ENCODE measurements around the gene ARHGAP21. TPM values are rescaled to one million over a fixed set of nuclear protein-coding genes. Genes with fewer than 3 reads are reported as not detected.

Gene ARHGAP21
- total and polyA plus RNA-seq, 2 donors: 33.7 to 233 TPM

- WGBS: 84% methylated on average over 5 of the region's 5 CpGs
- DNase-seq (ENCODE audit: extremely low spot score): no peak
- no peaks in the 10 kb centered on the region for H3K4me1 ChIP-seq (ENCODE audit: insufficient read depth)
- no peak overlapping the region for H3K27ac ChIP-seq (ENCODE audit: low read depth)
- no peak overlapping the region for H3K4me3 ChIP-seq (ENCODE audit: low read depth, low read length)
- no peaks in the 10 kb centered on the region for H3K36me3 ChIP-seq (ENCODE audit: insufficient read depth)
Measured at GRCh38 chr10:24694086-24694485, 29.6 kb downstream of the ARHGAP21 start.

GRCh38 chr10:24690961-24691512 is 32.6 kb downstream of the ARHGAP21 start:
- 50% methylated on average over 4 of the region's 4 CpGs for WGBS

GRCh38 chr10:24685958-24686540 is 37.6 kb downstream of the ARHGAP21 start:
- H3K4me3 ChIP-seq (ENCODE audit: low read depth, low read length): no peak overlapping the region
- H3K4me1 ChIP-seq (ENCODE audit: insufficient read depth): peaks cover 1% of the 10 kb centered on the region
- no peak overlapping the region for H3K27ac ChIP-seq (ENCODE audit: low read depth)
- no peak for DNase-seq (ENCODE audit: extremely low spot score)
- WGBS: 52% methylated on average over 4 of the region's 4 CpGs
- H3K36me3 ChIP-seq (ENCODE audit: insufficient read depth): peaks cover 2% of the 10 kb centered on the region

More at GRCh38 chr10:24690961-24691512, 32.6 kb downstream of the ARHGAP21 start:
- H3K27ac ChIP-seq (ENCODE audit: low read depth): peak overlapping the region; percentile 52
- DNase-seq (ENCODE audit: extremely low spot score): no peak
- H3K4me1 ChIP-seq (ENCODE audit: insufficient read depth): peaks cover 1% of the 10 kb centered on the region
- H3K4me3 ChIP-seq (ENCODE audit: low read depth, low read length): no peak overlapping the region
- H3K36me3 ChIP-seq (ENCODE audit: insufficient read depth): no peaks in the 10 kb centered on the region

- peaks cover 2% of the 10 kb centered on the region for H3K36me3 ChIP-seq (ENCODE audit: insufficient read depth)
- H3K27ac ChIP-seq (ENCODE audit: low read depth): no peak overlapping the region
- peaks cover 1% of the 10 kb centered on the region for H3K4me1 ChIP-seq (ENCODE audit: insufficient read depth)
- no peak for DNase-seq (ENCODE audit: extremely low spot score)
- H3K4me3 ChIP-seq (ENCODE audit: low read depth, low read length): no peak overlapping the region
Measured at GRCh38 chr10:24683554-24683953, 40.1 kb downstream of the ARHGAP21 start.

GRCh38 chr10:24681572-24682088 is 42.1 kb downstream of the ARHGAP21 start:
- no peak overlapping the region for H3K27ac ChIP-seq (ENCODE audit: low read depth)
- H3K4me3 ChIP-seq (ENCODE audit: low read depth, low read length): no peak overlapping the region
- peaks cover 2% of the 10 kb centered on the region for H3K36me3 ChIP-seq (ENCODE audit: insufficient read depth)
- peaks cover 1% of the 10 kb centered on the region for H3K4me1 ChIP-seq (ENCODE audit: insufficient read depth)
- WGBS: 26% methylated on average over 6 of the region's 6 CpGs
- peak; percentile 5 for DNase-seq (ENCODE audit: extremely low spot score)

GRCh38 chr10:24680647-24681524 is 42.8 kb downstream of the ARHGAP21 start:
- Histone ChIP-seq H3K4me1 (ENCODE audit: insufficient read depth) (no peaks in the 10 kb centered on the region), H3K36me3 (ENCODE audit: insufficient read depth) (peaks cover 2% of the 10 kb centered on the region), H3K27ac (ENCODE audit: low read depth) (no peak overlapping the region), H3K4me3 (ENCODE audit: low read depth, low read length) (no peak overlapping the region)
- DNase-seq (ENCODE audit: extremely low spot score): peak; percentile 8
- WGBS: 42% methylated on average over 3 of the region's 3 CpGs

- Histone ChIP-seq H3K36me3 (ENCODE audit: insufficient read depth) (no peaks in the 10 kb centered on the region), H3K4me1 (ENCODE audit: insufficient read depth) (no peaks in the 10 kb centered on the region), H3K4me3 (ENCODE audit: low read depth, low read length) (no peak overlapping the region), H3K27ac (ENCODE audit: low read depth) (no peak overlapping the region)
- DNase-seq (ENCODE audit: extremely low spot score): no peak
- over 99% methylated on average over 2 of the region's 2 CpGs for WGBS
Measured at GRCh38 chr10:24678757-24679156, 44.9 kb downstream of the ARHGAP21 start.

GRCh38 chr10:24674892-24675632 is 48.6 kb downstream of the ARHGAP21 start:
- WGBS: 91% methylated on average over 5 of the region's 5 CpGs
- Histone ChIP-seq H3K4me1 (ENCODE audit: insufficient read depth) (no peaks in the 10 kb centered on the region), H3K27ac (ENCODE audit: low read depth) (no peak overlapping the region), H3K4me3 (ENCODE audit: low read depth, low read length) (no peak overlapping the region), H3K36me3 (ENCODE audit: insufficient read depth) (no peaks in the 10 kb centered on the region)
- no peak for DNase-seq (ENCODE audit: extremely low spot score)

- Histone ChIP-seq H3K36me3 (ENCODE audit: insufficient read depth) (no peaks in the 10 kb centered on the region), H3K27ac (ENCODE audit: low read depth) (peak overlapping the region; percentile 16), H3K4me1 (ENCODE audit: insufficient read depth) (no peaks in the 10 kb centered on the region), H3K4me3 (ENCODE audit: low read depth, low read length) (no peak overlapping the region)
- DNase-seq (ENCODE audit: extremely low spot score): no peak
- 75% methylated on average over 3 of the region's 3 CpGs for WGBS
Measured at GRCh38 chr10:24670964-24671670, 52.6 kb downstream of the ARHGAP21 start.

- no peaks in the 10 kb centered on the region for H3K4me1 ChIP-seq (ENCODE audit: insufficient read depth)
- WGBS: 77% methylated on average over 6 of the region's 6 CpGs
- H3K36me3 ChIP-seq (ENCODE audit: insufficient read depth): no peaks in the 10 kb centered on the region
- H3K4me3 ChIP-seq (ENCODE audit: low read depth, low read length): no peak overlapping the region
- H3K27ac ChIP-seq (ENCODE audit: low read depth): no peak overlapping the region
- DNase-seq (ENCODE audit: extremely low spot score): no peak
Measured at GRCh38 chr10:24669285-24669852, 54.3 kb downstream of the ARHGAP21 start.

- H3K27ac ChIP-seq (ENCODE audit: low read depth): no peak overlapping the region
Measured at GRCh38 chr10:24668247-24668646, 55.4 kb downstream of the ARHGAP21 start.

GRCh38 chr10:24664991-24665390 is 58.7 kb downstream of the ARHGAP21 start:
- Histone ChIP-seq H3K4me1 (ENCODE audit: insufficient read depth) (no peaks in the 10 kb centered on the region), H3K27ac (ENCODE audit: low read depth) (no peak overlapping the region), H3K4me3 (ENCODE audit: low read depth, low read length) (no peak overlapping the region), H3K36me3 (ENCODE audit: insufficient read depth) (no peaks in the 10 kb centered on the region)
- DNase-seq (ENCODE audit: extremely low spot score): no peak
- 72% methylated on average over 1 of the region's 1 CpG for WGBS

More at GRCh38 chr10:24668247-24668646, 55.4 kb downstream of the ARHGAP21 start:
- no peak for DNase-seq (ENCODE audit: extremely low spot score)
- Histone ChIP-seq H3K36me3 (ENCODE audit: insufficient read depth) (no peaks in the 10 kb centered on the region), H3K4me1 (ENCODE audit: insufficient read depth) (no peaks in the 10 kb centered on the region), H3K4me3 (ENCODE audit: low read depth, low read length) (no peak overlapping the region)
- WGBS: 96% methylated on average over 7 of the region's 7 CpGs

Data from urinary bladder (tissue), 4 donors.